Activated CD4-positive, alpha-beta T cell treated with anti-CD3 and anti-CD28 coated beads, Interleukin-2, amount 50 U/mL, for 4 hours (primary cell): ENCODE measurements around the gene DGKB.

Experiments
- DNase-seq, 2 experiments: peaks; one replicate each; pipeline ENCODE4 v3.0.0-alpha.2; 2020

The DGKB gene

GRCh38 chr7:14858866-14859265, 43.7 kb downstream of the DGKB start:
- no peak for DNase-seq

GRCh38 chr7:14858410-14858809, 44.1 kb downstream of the DGKB start:
- no peak for DNase-seq

GRCh38 chr7:14855033-14855794, 47.3 kb downstream of the DGKB start:
- DNase-seq, result no peak

GRCh38 chr7:14854471-14854870, 48.1 kb downstream of the DGKB start:
- no peak for DNase-seq

- no peak for DNase-seq
These were observed 50.9 kb downstream of the DGKB start for GRCh38 chr7:14851610-14852009.

- DNase-seq, result no peak
These were observed 52.5 kb downstream of the DGKB start for GRCh38 chr7:14850039-14850438.

- DNase-seq, result no peak
These were observed 56.1 kb downstream of the DGKB start for GRCh38 chr7:14846405-14846804.

GRCh38 chr7:14843755-14844154, 58.8 kb downstream of the DGKB start:
- DNase-seq, result no peak

- no peak for DNase-seq
These were observed 60.0 kb downstream of the DGKB start for GRCh38 chr7:14842523-14842922.

- DNase-seq, result no peak
These were observed 60.7 kb downstream of the DGKB start for GRCh38 chr7:14841869-14842268.

GRCh38 chr7:14841086-14841485, 61.5 kb downstream of the DGKB start:
- DNase-seq, result no peak

GRCh38 chr7:14839307-14839706, 63.2 kb downstream of the DGKB start:
- no peak for DNase-seq

GRCh38 chr7:14837216-14837615, 65.3 kb downstream of the DGKB start:
- no peak for DNase-seq

GRCh38 chr7:14836571-14837189, 65.9 kb downstream of the DGKB start:
- no peak for DNase-seq

- DNase-seq, result no peak
These were observed 66.5 kb downstream of the DGKB start for GRCh38 chr7:14836006-14836405.

GRCh38 chr7:14835384-14835783, 67.2 kb downstream of the DGKB start:
- DNase-seq, result no peak

GRCh38 chr7:14834883-14835282, 67.7 kb downstream of the DGKB start:
- DNase-seq, result no peak

- no peak for DNase-seq
These were observed 68.1 kb downstream of the DGKB start for GRCh38 chr7:14834456-14834855.

GRCh38 chr7:14833707-14834106, 68.8 kb downstream of the DGKB start:
- DNase-seq, result no peak

- DNase-seq, result no peak
These were observed 74.5 kb downstream of the DGKB start for GRCh38 chr7:14828053-14828452.

GRCh38 chr7:14826426-14826825, 76.1 kb downstream of the DGKB start:
- DNase-seq, result no peak

- DNase-seq, result no peak
These were observed 76.6 kb downstream of the DGKB start for GRCh38 chr7:14825912-14826311.

GRCh38 chr7:14822481-14822854, 80.1 kb downstream of the DGKB start:
- DNase-seq, result no peak

- DNase-seq, result no peak
These were observed 80.6 kb downstream of the DGKB start for GRCh38 chr7:14821757-14822480.
